NCI-H187 (cell line): ENCODE results near the gene KRT84.
"Not testable (repeated sequence)": the region's sequence is repeated elsewhere in the genome, so short reads cannot be mapped to it uniquely, and the experiment has no call there.

ENCODE experiments used
- DNase-seq, 2 experiments: peaks; one replicate each; lab custom pipeline; 2025; lab: John Stamatoyannopoulos, UW

The KRT84 gene

GRCh38 chr12:52410589-52411248, 25.3 kb upstream of the KRT84 start:
- DNase-seq, result not testable (repeated sequence)

DNA sequence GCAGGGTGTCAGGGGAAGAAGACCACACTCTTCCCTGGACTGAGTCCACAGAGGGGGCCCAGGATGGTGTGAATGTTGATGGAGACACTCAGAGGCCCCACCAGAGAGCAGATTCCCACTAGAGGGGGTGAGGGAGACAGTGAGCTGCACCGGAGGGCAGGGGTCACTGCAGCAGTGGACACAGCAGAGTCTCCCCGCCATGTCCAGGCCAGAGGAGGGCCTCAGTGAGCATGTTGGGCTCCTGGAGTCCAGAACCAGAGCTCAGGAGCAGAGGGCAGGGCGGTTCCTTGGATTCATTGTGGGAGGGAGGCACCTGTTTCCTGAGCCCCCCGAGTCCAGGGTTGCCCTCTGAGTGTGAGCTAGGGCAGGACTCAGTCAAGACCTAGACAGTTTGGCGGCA, 22.5 kb upstream of the KRT84 start:
- DNase-seq, result no peak

GRCh38 chr12:52405922-52406385, 20.5 kb upstream of the KRT84 start, which contains the start of gene KRT82:
TSS of gene KRT82 (minus strand) at chr12:52406335. CDS start at chr12:52406277, 58 bp downstream.
- no peak for DNase-seq

DNA sequence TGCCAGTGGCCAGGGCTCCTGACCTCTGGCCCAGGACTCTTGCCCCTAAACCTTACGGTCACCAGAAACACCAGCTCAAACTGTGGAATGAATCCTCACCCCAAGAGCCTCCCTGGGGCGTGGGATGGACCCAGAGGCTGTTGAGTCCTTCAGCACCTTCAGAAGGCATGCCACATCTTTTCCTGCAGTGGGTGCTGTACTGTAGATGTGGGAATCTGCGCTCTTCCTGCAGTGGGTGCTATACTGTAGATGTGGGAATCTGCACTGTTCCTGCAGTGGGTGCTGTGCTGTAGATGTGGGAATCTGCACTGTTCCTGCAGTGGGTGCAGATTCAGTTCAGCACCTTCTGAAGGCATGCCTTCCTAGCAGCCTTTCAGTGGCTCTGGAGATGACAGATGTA, 19.5 kb upstream of the KRT84 start:
- no peak for DNase-seq

DNA sequence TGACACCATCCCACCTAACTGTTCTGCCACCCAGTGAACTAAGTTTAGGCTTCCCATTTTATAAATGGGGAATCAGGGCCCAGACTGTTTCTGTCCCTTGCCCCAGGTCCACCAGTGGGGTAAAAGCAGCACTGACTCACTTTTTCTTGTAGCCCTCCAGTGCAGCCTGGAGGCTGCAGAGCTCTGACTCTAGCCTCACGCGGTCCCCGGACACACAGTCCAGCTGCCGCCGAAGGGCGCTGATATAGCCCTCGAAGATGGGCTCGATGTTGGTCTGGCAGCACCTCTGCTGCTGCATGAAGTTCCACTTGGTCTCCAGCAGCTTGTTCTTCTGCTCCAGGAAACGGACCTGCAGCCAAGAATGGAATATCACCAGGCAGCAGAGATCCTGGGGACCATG, 18.1 kb upstream of the KRT84 start:
- DNase-seq, result no peak

DNA sequence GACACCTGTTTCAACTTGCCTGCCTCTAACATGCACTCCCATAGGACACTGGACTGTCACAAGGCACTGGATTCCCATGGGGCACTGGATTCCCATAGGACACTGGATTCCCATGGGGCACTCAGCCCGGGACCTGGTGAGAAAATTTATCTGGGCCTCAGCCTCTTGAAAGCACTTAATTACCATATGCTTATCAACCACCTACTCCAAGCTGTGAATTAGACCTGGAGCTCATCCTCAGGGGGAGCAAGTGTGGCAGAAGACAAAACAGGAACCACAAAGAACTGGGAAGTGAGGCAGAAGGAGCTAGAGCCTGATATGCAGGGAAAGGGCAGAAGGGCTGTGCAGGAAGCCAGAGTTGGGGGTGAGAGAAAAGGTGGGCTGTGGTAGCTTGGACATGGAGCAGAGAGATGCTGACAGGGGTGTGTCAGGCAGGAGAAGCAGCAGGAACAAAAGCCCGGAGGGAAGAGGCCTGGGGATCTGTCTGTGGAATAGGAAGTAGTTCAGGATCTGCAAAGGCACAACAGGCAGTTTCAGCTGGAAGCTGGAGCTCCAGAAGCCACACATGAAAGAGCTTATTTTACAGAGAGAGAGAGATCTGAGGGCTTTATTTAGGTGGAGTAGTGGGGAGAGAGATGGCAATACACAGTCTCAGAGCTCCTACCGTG, 17.6 kb upstream of the KRT84 start:
- DNase-seq, result no peak

GRCh38 chr12:52402377-52402776, 16.9 kb upstream of the KRT84 start:
- DNase-seq, result no peak

DNA sequence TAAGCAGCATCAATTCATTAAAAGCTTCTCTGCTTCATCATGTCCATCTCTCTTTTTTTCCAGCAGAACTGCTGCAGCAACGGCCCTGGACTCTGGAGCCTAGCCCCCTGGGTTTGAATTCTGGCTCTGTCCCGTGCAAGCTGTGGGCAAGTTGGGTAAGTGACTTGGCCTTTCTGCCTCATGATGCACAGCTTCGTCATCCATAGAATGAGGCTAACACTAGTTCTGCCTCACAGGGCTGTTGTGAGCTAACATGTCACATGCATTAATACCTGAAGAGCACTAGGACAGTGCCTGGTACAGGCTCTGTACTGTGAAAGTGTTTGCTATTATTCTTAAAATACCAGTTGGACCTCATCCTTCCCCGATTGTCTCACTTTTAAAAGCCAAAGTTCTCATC, 16.5 kb upstream of the KRT84 start:
- DNase-seq, result no peak

DNA sequence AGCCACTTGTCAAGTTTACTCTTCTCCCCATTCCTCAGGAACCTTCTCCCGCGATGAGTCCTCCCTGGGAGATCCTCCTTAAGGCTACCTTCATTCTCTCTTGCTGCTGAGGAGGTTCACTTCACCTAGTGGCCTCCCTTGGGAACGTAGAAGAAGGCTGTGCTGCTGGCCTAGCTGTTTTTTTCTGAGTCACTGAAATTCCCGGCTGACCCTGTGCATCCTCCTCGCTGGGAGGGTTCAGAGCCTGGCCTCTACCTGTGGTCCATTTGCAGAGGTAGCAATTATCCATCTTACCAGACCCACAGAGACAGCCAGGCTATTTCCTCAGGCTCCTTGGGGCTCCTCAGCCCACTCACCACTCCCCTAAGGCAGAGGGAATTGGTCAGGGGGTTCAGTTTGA, 16.1 kb upstream of the KRT84 start:
- no peak for DNase-seq

DNA sequence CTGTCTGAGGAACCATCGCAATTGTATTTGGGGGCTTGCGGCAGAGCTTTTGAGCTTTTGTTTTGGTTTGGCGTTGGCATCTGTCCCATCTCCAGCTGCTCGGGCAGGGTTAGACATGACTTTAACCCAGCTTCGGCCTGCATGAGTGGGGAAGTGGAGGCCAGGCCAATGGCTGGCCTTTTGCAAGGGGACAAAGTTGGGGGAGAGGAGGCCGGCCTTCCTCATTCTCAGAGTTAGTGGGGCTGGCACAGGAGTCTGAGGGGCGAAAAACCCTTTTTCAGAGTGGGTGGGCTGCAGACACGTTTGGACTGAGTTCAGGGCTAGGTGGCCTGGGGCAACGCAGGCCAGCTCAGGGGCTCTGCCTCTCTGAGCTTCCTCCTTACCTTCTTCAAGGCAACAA, 15.5 kb upstream of the KRT84 start:
- DNase-seq, result no peak

- DNase-seq, result no peak
Observed at GRCh38 chr12:52399756-52400155, 14.3 kb upstream of the KRT84 start.

DNA sequence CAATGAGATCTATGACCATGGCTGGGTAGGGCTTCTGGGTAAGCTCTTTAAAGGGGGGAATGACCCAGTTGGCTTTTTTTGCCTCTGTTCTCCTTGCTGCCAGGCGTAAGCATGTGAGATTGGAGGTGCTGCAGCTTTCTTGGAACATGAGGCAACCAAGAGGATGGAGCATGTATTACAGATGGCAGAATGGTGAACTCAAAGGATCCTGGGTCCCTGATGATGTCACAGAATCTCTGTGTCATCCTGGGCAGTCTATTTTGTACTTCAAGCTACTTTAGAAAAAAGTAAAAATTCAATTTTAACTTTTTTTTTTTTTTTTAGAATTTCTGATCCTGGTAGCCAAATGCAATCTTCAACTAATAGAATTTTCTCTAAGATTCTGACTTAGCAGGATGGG, 12.7 kb upstream of the KRT84 start:
- DNase-seq, result no peak

DNA sequence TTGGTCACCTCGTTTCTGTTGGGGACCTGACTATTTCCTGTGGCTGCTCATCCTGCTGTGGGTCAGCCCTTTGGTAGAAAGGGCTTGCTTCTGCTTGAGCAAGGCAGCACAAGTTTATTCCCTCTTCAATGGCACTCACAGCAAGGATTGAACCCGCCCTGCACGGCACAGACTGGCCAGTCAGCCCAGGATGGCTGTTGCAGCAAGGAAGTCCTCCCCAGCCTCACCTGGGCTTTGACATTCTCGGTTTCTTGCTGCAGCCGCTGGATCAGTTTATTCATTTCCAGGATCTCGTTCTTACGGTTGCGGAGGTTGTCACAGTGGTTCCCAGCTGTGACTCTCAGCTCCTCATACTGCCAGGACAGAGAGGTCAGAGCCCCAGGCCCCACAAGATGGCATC, 11.2 kb upstream of the KRT84 start:
- no peak for DNase-seq

- no peak for DNase-seq
Observed at GRCh38 chr12:52395761-52396434, 10.4 kb upstream of the KRT84 start.

GRCh38 chr12:52394836-52395405, 9.5 kb upstream of the KRT84 start:
- DNase-seq, result no peak

DNA sequence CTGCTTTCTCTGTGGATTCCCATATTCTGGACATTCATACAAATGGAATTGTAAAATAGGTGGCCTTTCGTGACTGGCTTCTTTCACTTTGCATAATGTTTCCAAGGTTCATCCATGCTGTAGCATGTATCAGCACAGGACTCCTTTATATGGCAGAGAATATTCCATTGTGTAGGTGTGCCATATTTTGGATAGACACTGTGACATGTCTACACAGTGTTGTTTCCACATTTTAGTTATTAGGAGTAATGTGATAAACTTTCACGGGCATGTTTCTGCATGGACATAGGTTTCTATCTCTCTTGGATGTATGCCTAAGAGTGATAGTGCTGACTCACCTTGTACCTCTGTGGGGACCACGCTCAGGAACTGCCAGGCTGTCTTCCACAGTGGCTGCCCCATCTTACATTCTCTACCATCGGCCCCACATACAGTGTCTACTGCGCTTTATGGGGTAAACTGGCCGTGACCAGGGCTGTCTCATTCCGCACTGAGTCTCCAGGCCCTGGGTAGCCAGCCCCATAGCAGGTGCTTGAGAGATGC, 7.1 kb upstream of the KRT84 start:
- no peak for DNase-seq

- DNase-seq, result peak in 1 of 2 experiments; percentile 47
Observed at GRCh38 chr12:52391618-52392002, 6.2 kb upstream of the KRT84 start.

GRCh38 chr12:52390739-52391617, 5.5 kb upstream of the KRT84 start:
- DNase-seq, result no peak

- no peak for DNase-seq
Observed at GRCh38 chr12:52389313-52390207, 4.1 kb upstream of the KRT84 start.

GRCh38 chr12:52387859-52388258, 2.4 kb upstream of the KRT84 start:
- no peak for DNase-seq

DNA sequence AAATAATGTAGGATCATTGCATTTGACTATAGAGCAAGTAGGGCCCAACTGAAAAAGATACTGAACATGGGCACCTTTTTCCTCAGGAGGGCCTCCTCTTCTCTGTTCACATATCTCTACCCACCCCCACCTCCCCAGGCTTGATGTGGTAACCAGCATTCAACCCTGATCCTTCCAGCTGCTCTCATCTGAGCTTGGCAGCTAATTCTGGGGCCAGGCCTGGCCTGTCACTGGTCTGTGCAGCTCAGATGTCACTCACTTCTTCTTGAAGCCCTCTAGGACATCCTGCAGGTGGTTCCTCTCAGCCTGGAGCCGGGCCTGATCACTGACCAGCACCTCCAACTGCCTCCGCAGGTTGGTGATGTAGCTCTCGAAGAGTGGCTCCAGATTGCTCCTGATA, 2.1 kb downstream of the KRT84 start:
- DNase-seq, result no peak
